Loucy (cell line): ENCODE data around the gene FMN2.

ENCODE experiments used
- H2AFZ ChIP-seq: fragments of 200-600 bp; sonication (generic); 2 replicates; pipeline ENCODE4 v1.6.0; 2016; ENCODE audit warnings: antibody characterized with exemption, mild to moderate bottlenecking, low read length, moderate library complexity
- H3F3A ChIP-seq: fragments of 200-600 bp; 2 replicates; pipeline ENCODE4 v1.6.0; 2016; ENCODE audit warnings: antibody characterized with exemption, low read depth, mild to moderate bottlenecking
- H3K27me3 ChIP-seq: fragments of 200-600 bp; sonication (generic); 2 replicates; pipeline ENCODE4 v1.6.1; 2014; ENCODE audit warnings: low read length, mild to moderate bottlenecking; ENCODE audit not compliant: insufficient read depth, poor library complexity, severe bottlenecking
- H3K36me3 ChIP-seq: fragments of 200-600 bp; sonication (generic); 2 replicates; pipeline ENCODE4 v1.6.1; 2016; ENCODE audit warnings: low read length; ENCODE audit not compliant: insufficient read depth
- H3K4me1 ChIP-seq: fragments of 200-600 bp; sonication (generic); 2 replicates; pipeline ENCODE4 v1.5.1; 2014; ENCODE audit warnings: low read length, mild to moderate bottlenecking; ENCODE audit not compliant: insufficient read depth, poor library complexity, severe bottlenecking
- H3K4me2 ChIP-seq: fragments of 200-600 bp; sonication (generic); 2 replicates; pipeline ENCODE4 v1.6.0; 2014; ENCODE audit warnings: antibody characterized with exemption, low read length, low read depth, mild to moderate bottlenecking; ENCODE audit not compliant: poor library complexity, severe bottlenecking
- H3K4me3 ChIP-seq: fragments of 200-600 bp; sonication (generic); 2 replicates; pipeline ENCODE4 v1.5.1; 2014; ENCODE audit warnings: low read length, mild to moderate bottlenecking, mixed read lengths; ENCODE audit not compliant: poor library complexity, severe bottlenecking
- H3K79me2 ChIP-seq: fragments of 200-600 bp; sonication (generic); 2 replicates; pipeline ENCODE4 v1.6.1; 2014; ENCODE audit warnings: low read length; ENCODE audit not compliant: insufficient read depth
- H3K9ac ChIP-seq: fragments of 200-600 bp; sonication (generic); 2 replicates; pipeline ENCODE4 v1.6.0; 2014; ENCODE audit warnings: mild to moderate bottlenecking, low read depth, low read length, moderate library complexity; ENCODE audit not compliant: poor library complexity, severe bottlenecking
- H3K9me2 ChIP-seq: fragments of 200-600 bp; sonication (generic); replicated peaks from 2 replicates; pipeline ENCODE4 v1.6.1; 2016; ENCODE audit warnings: low read depth, low read length, mixed read lengths
- H3K9me3 ChIP-seq: fragments of 200-600 bp; sonication (generic); 2 replicates; pipeline ENCODE4 v1.6.1; 2014; ENCODE audit warnings: mild to moderate bottlenecking, antibody characterized with exemption, low read length, low read depth; ENCODE audit not compliant: insufficient read depth
- H4K20me1 ChIP-seq: fragments of 200-600 bp; sonication (generic); 2 replicates; pipeline ENCODE4 v1.6.0; 2014; ENCODE audit warnings: antibody characterized with exemption, low read length, mild to moderate bottlenecking; ENCODE audit not compliant: insufficient read depth, poor library complexity, severe bottlenecking
- CTCF ChIP-seq: fragments of 200-600 bp; sonication (generic); conservative IDR thresholded peaks from 2 replicates; pipeline ENCODE4 v1.5.1; 2014; ENCODE audit warnings: mild to moderate bottlenecking, antibody characterized with exemption, low read length
- EZH2phosphoT487 ChIP-seq: fragments of 200-600 bp; IDR thresholded peaks from 2 replicates; pipeline ENCODE4 v1.6.1; 2018; ENCODE audit warnings: antibody characterized with exemption, mild to moderate bottlenecking, moderate library complexity, borderline replicate concordance

The FMN2 gene

GRCh38 chr1:240455228-240455821, 363.6 kb downstream of the FMN2 start:
- H3K4me3 ChIP-seq = no peak overlapping the region
- no peak overlapping the region for H2AFZ ChIP-seq
- H3K9me3 ChIP-seq = no peaks in the 10 kb centered on the region
- no peaks in the 10 kb centered on the region for H3K9me2 ChIP-seq
- no peaks in the 10 kb centered on the region for H3K79me2 ChIP-seq
- TF ChIP-seq EZH2phosphoT487 = no peak
- no peak; the same call in 1 of the 2 replicates for TF ChIP-seq CTCF
- no peaks in the 10 kb centered on the region for H3F3A ChIP-seq
- H3K4me2 ChIP-seq = no peak overlapping the region
- H3K4me1 ChIP-seq = no peaks in the 10 kb centered on the region
- H3K9ac ChIP-seq = no peak overlapping the region
- H3K27me3 ChIP-seq = no peaks in the 10 kb centered on the region
- H4K20me1 ChIP-seq = no peaks in the 10 kb centered on the region
- no peaks in the 10 kb centered on the region for H3K36me3 ChIP-seq

GRCh38 chr1:240457203-240457602, 365.5 kb downstream of the FMN2 start:
- Histone ChIP-seq H3K79me2 (no peaks in the 10 kb centered on the region), H2AFZ (no peak overlapping the region), H3K4me2 (no peak overlapping the region), H3K4me3 (no peak overlapping the region), H3K36me3 (no peaks in the 10 kb centered on the region), H3K9me3 (no peaks in the 10 kb centered on the region), H3K4me1 (no peaks in the 10 kb centered on the region), H3K9me2 (no peaks in the 10 kb centered on the region), H3F3A (no peaks in the 10 kb centered on the region), H4K20me1 (no peaks in the 10 kb centered on the region), H3K27me3 (no peaks in the 10 kb centered on the region), H3K9ac (no peak overlapping the region)
- TF ChIP-seq CTCF = no peak
- no peak for TF ChIP-seq EZH2phosphoT487

GRCh38 chr1:240462277-240462676, 370.6 kb downstream of the FMN2 start:
- Histone ChIP-seq H3K9ac (no peak overlapping the region), H3F3A (no peaks in the 10 kb centered on the region), H3K79me2 (no peaks in the 10 kb centered on the region), H3K4me1 (no peaks in the 10 kb centered on the region), H3K4me3 (no peak overlapping the region), H3K36me3 (no peaks in the 10 kb centered on the region), H2AFZ (no peak overlapping the region), H3K4me2 (no peak overlapping the region), H3K9me2 (no peaks in the 10 kb centered on the region), H4K20me1 (no peaks in the 10 kb centered on the region), H3K9me3 (no peaks in the 10 kb centered on the region; the same call in 1 of the 2 replicates), H3K27me3 (no peaks in the 10 kb centered on the region)
- TF ChIP-seq CTCF (no peak), EZH2phosphoT487 (no peak)
